Stimulated activated effector memory CD8-positive, alpha-beta T cell treated with anti-CD3 and anti-CD28 coated beads, Interleukin-12 subunit alpha, Interleukin-12 subunit beta, amount 100 ng/mL, for 72 hours (primary cell): Measurements from ENCODE around the gene VDAC1.

ENCODE experiments used
- ATAC-seq: fragments of 150-1000 bp; cut with Tn5 transposase; 2 replicates; pipeline ENCODE4 v1.10.0; 2021
- DNase-seq, 2 donors: peaks; one replicate each; pipeline ENCODE4 v3.0.0; 2021 to 2022; ENCODE audit warnings: low spot score in 2 of 2
- H3K27ac Mint-ChIP-seq: one replicate; pipeline ENCODE4 v1.8.0; 2022; ENCODE audit warnings: mild to moderate bottlenecking, mixed read lengths
- H3K36me3 Mint-ChIP-seq: one replicate; pipeline ENCODE4 v1.8.0; 2022; ENCODE audit warnings: mild to moderate bottlenecking, mixed read lengths
- H3K4me1 Mint-ChIP-seq: one replicate; pipeline ENCODE4 v1.8.0; 2022; ENCODE audit warnings: mixed read lengths
- H3K4me3 Mint-ChIP-seq: one replicate; pipeline ENCODE4 v1.8.0; 2022; ENCODE audit warnings: mild to moderate bottlenecking, mixed read lengths
- H3K9me3 Mint-ChIP-seq: one replicate; pipeline ENCODE4 v1.8.0; 2022; ENCODE audit warnings: mixed read lengths

VDAC1 gene

GRCh38 chr5:133935667-133935940 lies 69.2 kb downstream of the VDAC1 start:
- no peak overlapping the region for H3K4me3 Mint-ChIP-seq
- H3K36me3 Mint-ChIP-seq: no peaks in the 10 kb centered on the region
- no peak for ATAC-seq
- H3K4me1 Mint-ChIP-seq: peaks cover 15% of the 10 kb centered on the region
- DNase-seq: no peak
- H3K9me3 Mint-ChIP-seq: no peaks in the 10 kb centered on the region
- H3K27ac Mint-ChIP-seq: no peak overlapping the region

DNA sequence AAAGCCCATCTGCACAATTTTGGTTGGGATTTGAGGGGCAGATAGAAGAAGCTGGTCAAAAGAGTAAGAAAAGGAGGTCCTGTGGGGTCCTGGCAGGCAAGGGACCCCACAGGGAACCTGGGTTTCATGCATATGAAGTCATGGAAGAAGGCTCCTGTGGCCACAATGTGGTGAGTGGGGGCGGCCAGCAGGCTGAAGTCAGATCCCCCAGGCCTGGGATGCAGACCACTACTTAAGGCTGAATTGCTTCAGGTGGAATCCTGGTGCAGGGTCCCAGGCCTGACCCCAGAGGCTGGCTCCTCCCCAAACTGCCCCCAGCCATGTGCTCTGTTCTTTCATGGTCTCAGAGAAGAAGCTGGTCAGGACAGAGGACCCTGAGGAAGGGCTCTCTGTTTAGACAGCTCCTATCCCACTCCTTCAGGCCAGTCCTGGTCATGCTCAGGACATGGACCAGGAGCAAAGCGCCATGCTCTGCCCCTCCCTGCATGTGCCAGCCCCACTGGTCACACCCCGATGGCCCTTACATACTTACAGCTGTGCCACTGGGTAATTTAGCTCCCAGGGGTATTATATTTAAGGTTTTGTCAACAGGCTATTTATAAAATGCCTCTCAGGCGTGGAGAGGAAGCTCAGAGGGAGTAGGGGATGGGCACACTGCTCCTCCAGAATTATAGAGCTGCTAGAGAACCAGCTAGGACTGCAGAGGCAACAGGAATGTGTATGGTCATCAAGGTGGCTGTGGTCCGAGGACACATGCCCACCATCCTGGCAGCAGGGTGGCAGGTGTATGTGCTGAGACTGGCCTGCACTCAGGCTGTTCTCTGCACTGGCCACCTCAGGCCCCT lies 69.7 kb downstream of the VDAC1 start:
- H3K9me3 Mint-ChIP-seq: no peaks in the 10 kb centered on the region
- peaks cover 4% of the 10 kb centered on the region for H3K36me3 Mint-ChIP-seq
- no peak for ATAC-seq
- DNase-seq: no peak
- H3K4me1 Mint-ChIP-seq: peaks cover 21% of the 10 kb centered on the region
- no peak overlapping the region for H3K4me3 Mint-ChIP-seq
- no peak overlapping the region for H3K27ac Mint-ChIP-seq

- Mint-ChIP-seq H3K4me3 (no peak overlapping the region), H3K4me1 (peaks cover 28% of the 10 kb centered on the region), H3K9me3 (no peaks in the 10 kb centered on the region), H3K27ac (no peak overlapping the region), H3K36me3 (peaks cover 6% of the 10 kb centered on the region)
- ATAC-seq (no peak), DNase-seq (no peak)
Measured at GRCh38 chr5:133934311-133934710, 70.5 kb downstream of the VDAC1 start.

- peaks cover 29% of the 10 kb centered on the region for H3K4me1 Mint-ChIP-seq
- H3K27ac Mint-ChIP-seq: no peak overlapping the region
- peaks cover 6% of the 10 kb centered on the region for H3K36me3 Mint-ChIP-seq
- DNase-seq: no peak
- H3K4me3 Mint-ChIP-seq: no peak overlapping the region
- no peaks in the 10 kb centered on the region for H3K9me3 Mint-ChIP-seq
- ATAC-seq: no peak
Measured at GRCh38 chr5:133933670-133934295, 71.0 kb downstream of the VDAC1 start.

DNA sequence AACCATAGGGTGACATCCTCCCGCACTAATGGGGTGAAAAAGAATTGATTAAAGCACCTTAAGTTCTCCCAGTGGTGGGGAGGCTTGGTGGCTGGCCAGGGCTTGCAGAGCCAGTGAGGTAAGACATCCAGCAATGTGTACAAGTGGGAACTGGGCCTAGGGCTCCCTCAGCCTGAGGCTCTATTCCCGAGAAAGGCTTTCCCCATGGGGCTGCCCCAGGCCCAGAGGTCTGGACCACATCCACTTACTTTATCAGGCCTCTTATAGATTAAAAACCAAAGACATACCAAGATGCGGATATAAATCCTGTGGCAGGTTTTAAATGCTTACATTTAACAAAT lies 71.6 kb downstream of the VDAC1 start:
- no peak overlapping the region for H3K4me3 Mint-ChIP-seq

DNA sequence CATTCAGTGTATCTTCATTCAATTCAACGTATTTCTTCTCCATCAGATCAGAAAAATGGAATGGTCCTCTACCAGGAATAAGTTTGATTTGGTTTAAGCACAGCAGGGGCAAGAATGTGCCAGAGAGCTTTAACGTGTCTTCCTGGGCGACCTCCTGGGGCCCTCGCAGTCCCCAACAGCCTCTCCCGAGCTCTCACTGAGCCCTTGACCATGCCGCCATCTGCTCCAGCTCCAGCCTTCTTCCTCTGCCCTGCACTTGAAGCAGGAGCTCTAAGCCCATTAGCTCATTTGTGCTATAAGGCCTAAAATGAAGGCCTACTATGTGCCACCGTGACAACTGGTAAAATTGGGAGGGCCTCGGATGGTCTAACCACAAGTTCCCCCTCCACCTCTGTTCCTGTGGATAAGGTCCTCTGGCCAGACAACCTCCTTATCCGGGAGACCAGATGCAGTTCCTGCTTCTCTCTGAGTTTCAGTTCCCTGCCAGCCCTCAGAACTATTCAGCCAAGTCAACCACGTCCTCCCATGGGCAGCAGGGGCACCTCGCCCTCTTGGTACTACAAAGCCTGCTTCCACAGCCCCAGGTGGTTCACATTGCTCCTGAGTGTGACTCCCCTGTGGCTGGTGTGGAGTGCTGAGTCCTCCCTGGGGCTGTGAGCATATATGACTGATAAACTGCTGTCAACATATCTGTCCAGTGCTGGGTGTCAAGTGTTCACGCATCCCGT lies 72.2 kb downstream of the VDAC1 start:
- H3K4me1 Mint-ChIP-seq: peaks cover 29% of the 10 kb centered on the region
- H3K36me3 Mint-ChIP-seq: peaks cover 6% of the 10 kb centered on the region
- no peak overlapping the region for H3K27ac Mint-ChIP-seq
- no peak for ATAC-seq
- no peaks in the 10 kb centered on the region for H3K9me3 Mint-ChIP-seq
- no peak for DNase-seq
- no peak overlapping the region for H3K4me3 Mint-ChIP-seq

More for the DNA sequence above, 71.6 kb downstream of the VDAC1 start:
- H3K27ac Mint-ChIP-seq: no peak overlapping the region
- DNase-seq (no peak), ATAC-seq (no peak)
- peaks cover 6% of the 10 kb centered on the region for H3K36me3 Mint-ChIP-seq
- H3K9me3 Mint-ChIP-seq: no peaks in the 10 kb centered on the region
- peaks cover 29% of the 10 kb centered on the region for H3K4me1 Mint-ChIP-seq

GRCh38 chr5:133931546-133931945 lies 73.2 kb downstream of the VDAC1 start:
- H3K4me3 Mint-ChIP-seq: no peak overlapping the region
- ATAC-seq: no peak
- H3K9me3 Mint-ChIP-seq: no peaks in the 10 kb centered on the region
- peaks cover 29% of the 10 kb centered on the region for H3K4me1 Mint-ChIP-seq
- H3K36me3 Mint-ChIP-seq: peaks cover 6% of the 10 kb centered on the region
- no peak for DNase-seq
- H3K27ac Mint-ChIP-seq: no peak overlapping the region

GRCh38 chr5:133930813-133931090 lies 74.0 kb downstream of the VDAC1 start:
- peak overlapping the region; percentile 85 for H3K27ac Mint-ChIP-seq
- H3K36me3 Mint-ChIP-seq: peaks cover 6% of the 10 kb centered on the region
- ATAC-seq (no peak), DNase-seq (no peak)
- no peaks in the 10 kb centered on the region for H3K9me3 Mint-ChIP-seq
- H3K4me1 Mint-ChIP-seq: peaks cover 29% of the 10 kb centered on the region
- H3K4me3 Mint-ChIP-seq: peak overlapping the region; percentile 57

- Mint-ChIP-seq H3K4me3 (peak overlapping the region; percentile 57), H3K4me1 (peaks cover 33% of the 10 kb centered on the region), H3K27ac (peak overlapping the region; percentile 85), H3K36me3 (peaks cover 6% of the 10 kb centered on the region), H3K9me3 (no peaks in the 10 kb centered on the region)
- peak; percentile 88 for ATAC-seq
- DNase-seq: peak; percentile 43 to 76
Measured at GRCh38 chr5:133930061-133930812, 74.5 kb downstream of the VDAC1 start.

DNA sequence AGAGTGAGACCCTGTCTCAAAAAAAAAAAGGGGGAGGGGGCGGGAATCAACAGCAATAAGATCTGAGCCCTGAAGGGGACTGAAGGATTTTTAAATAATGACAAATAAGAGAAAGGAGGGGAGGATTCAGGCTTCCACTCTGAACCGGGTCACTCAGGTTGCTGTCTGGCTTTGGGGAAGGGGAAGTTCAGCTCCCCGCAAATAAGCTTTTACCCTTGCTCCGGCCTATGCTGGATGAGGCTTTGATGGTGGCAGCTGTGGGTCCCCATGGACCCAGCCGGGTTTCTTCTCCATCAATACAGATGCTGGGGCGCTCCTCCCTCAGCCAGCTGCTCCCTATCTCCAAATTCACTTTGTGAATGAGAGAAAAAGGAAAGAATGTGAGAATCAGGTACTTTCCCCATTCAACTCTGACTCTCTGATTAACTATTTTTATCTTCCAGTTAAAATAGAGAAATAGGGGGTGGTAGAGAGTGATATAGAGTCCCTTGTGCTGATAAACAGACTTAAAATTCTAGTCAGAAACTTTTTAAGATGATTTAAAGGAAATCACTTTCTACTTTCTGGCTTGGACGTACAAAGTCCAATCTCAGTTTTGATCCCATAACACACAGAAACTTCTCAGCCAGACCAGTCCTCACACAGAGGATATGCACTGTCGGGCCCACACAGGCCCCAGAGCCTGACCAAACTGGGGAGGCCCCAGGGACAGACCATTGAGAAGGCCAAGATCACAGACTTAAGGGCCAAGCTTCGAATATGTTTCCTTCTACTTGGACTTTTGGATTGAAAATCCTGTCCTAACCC lies 76.0 kb downstream of the VDAC1 start:
- Mint-ChIP-seq H3K4me3 (no peak overlapping the region), H3K9me3 (no peaks in the 10 kb centered on the region), H3K36me3 (peaks cover 6% of the 10 kb centered on the region), H3K27ac (peak overlapping the region; percentile 76), H3K4me1 (peaks cover 34% of the 10 kb centered on the region)
- DNase-seq: no peak
- no peak for ATAC-seq

GRCh38 chr5:133927300-133928180 lies 77.2 kb downstream of the VDAC1 start:
- H3K36me3 Mint-ChIP-seq: peaks cover 6% of the 10 kb centered on the region
- H3K27ac Mint-ChIP-seq: peak overlapping the region; percentile 18
- H3K4me3 Mint-ChIP-seq: no peak overlapping the region
- H3K4me1 Mint-ChIP-seq: peaks cover 34% of the 10 kb centered on the region
- no peaks in the 10 kb centered on the region for H3K9me3 Mint-ChIP-seq
- no peak for ATAC-seq
- no peak for DNase-seq

- H3K4me1 Mint-ChIP-seq: peaks cover 34% of the 10 kb centered on the region
- no peak overlapping the region for H3K4me3 Mint-ChIP-seq
- ATAC-seq (no peak), DNase-seq (no peak)
- no peaks in the 10 kb centered on the region for H3K9me3 Mint-ChIP-seq
- peak overlapping the region; percentile 18 for H3K27ac Mint-ChIP-seq
- peaks cover 6% of the 10 kb centered on the region for H3K36me3 Mint-ChIP-seq
Measured at GRCh38 chr5:133926489-133927299, 78.1 kb downstream of the VDAC1 start.

GRCh38 chr5:133925866-133926488 lies 78.8 kb downstream of the VDAC1 start:
- DNase-seq: no peak
- H3K36me3 Mint-ChIP-seq: peaks cover 6% of the 10 kb centered on the region
- H3K9me3 Mint-ChIP-seq: no peaks in the 10 kb centered on the region
- ATAC-seq: no peak
- no peak overlapping the region for H3K4me3 Mint-ChIP-seq
- H3K4me1 Mint-ChIP-seq: peaks cover 28% of the 10 kb centered on the region
- no peak overlapping the region for H3K27ac Mint-ChIP-seq
